Loucy (cell line): ENCODE results near the gene NSUN2.

Experiments used
- EZH2phosphoT487 ChIP-seq: fragments of 200-600 bp; IDR thresholded peaks from 2 replicates; pipeline ENCODE4 v1.6.1; 2018; ENCODE audit warnings: antibody characterized with exemption, mild to moderate bottlenecking, moderate library complexity, borderline replicate concordance
- TF ChIP-seq, protein P1 (sequence below): fragments of 200-600 bp; sonication (generic); conservative IDR thresholded peaks from 2 replicates; pipeline ENCODE4 v1.5.1; 2014; ENCODE audit warnings: mild to moderate bottlenecking, antibody characterized with exemption, low read length

- TF ChIP-seq, protein P1, sequence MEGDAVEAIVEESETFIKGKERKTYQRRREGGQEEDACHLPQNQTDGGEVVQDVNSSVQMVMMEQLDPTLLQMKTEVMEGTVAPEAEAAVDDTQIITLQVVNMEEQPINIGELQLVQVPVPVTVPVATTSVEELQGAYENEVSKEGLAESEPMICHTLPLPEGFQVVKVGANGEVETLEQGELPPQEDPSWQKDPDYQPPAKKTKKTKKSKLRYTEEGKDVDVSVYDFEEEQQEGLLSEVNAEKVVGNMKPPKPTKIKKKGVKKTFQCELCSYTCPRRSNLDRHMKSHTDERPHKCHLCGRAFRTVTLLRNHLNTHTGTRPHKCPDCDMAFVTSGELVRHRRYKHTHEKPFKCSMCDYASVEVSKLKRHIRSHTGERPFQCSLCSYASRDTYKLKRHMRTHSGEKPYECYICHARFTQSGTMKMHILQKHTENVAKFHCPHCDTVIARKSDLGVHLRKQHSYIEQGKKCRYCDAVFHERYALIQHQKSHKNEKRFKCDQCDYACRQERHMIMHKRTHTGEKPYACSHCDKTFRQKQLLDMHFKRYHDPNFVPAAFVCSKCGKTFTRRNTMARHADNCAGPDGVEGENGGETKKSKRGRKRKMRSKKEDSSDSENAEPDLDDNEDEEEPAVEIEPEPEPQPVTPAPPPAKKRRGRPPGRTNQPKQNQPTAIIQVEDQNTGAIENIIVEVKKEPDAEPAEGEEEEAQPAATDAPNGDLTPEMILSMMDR = no peak
- no peak for TF ChIP-seq EZH2phosphoT487
Measured at GRCh38 chr5:6682239-6682638, 49.4 kb upstream of the NSUN2 start.
